WTC11 (cell line): ENCODE data around the gene TRDMT1.

ENCODE experiments used
- CTCF ChIP-seq: fragments of 200-600 bp; IDR thresholded peaks from 2 replicates; pipeline ENCODE4 v1.8.0; 2022; ENCODE audit warnings: antibody characterized with exemption
- FOXP4 ChIP-seq: sonication (generic); formaldehyde crosslinking; IDR thresholded peaks from 2 replicates; pipeline ENCODE4 v1.8.0; 2022; ENCODE audit warnings: mild to moderate bottlenecking, missing genetic modification reagents
- IRF2 ChIP-seq: sonication (generic); formaldehyde crosslinking; IDR thresholded peaks from 2 replicates; pipeline ENCODE4 v1.8.0; 2022; ENCODE audit warnings: low read depth, missing genetic modification reagents, borderline replicate concordance
- MAX ChIP-seq: sonication (generic); formaldehyde crosslinking; IDR thresholded peaks from 2 replicates; pipeline ENCODE4 v1.8.0; 2022; ENCODE audit warnings: mild to moderate bottlenecking, missing genetic modification reagents
- SP1 ChIP-seq: sonication (generic); formaldehyde crosslinking; conservative IDR thresholded peaks from 2 replicates; pipeline ENCODE4 v1.8.1; 2022; ENCODE audit warnings: missing genetic modification reagents
- ZNF263 ChIP-seq: sonication (generic); formaldehyde crosslinking; IDR thresholded peaks from 2 replicates; pipeline ENCODE4 v1.8.1; 2022; ENCODE audit warnings: low read depth, mild to moderate bottlenecking, moderate library complexity, missing genetic modification reagents
- ZNF317 ChIP-seq: sonication (generic); formaldehyde crosslinking; IDR thresholded peaks from 2 replicates; pipeline ENCODE4 v1.8.1; 2023; ENCODE audit warnings: low read depth, mild to moderate bottlenecking, moderate library complexity, missing genetic modification reagents, borderline replicate concordance
- TF ChIP-seq, protein P1 (sequence below): sonication (generic); formaldehyde crosslinking; IDR thresholded peaks from 2 replicates; pipeline ENCODE4 v1.8.1; 2023; ENCODE audit warnings: mild to moderate bottlenecking, missing genetic modification reagents, moderate library complexity
- TF ChIP-seq, protein P2 (sequence below): sonication (generic); formaldehyde crosslinking; IDR thresholded peaks from 2 replicates; pipeline ENCODE4 v1.8.1; 2022; ENCODE audit warnings: mild to moderate bottlenecking, missing genetic modification reagents, moderate library complexity, borderline replicate concordance
- TF ChIP-seq, protein P3 (sequence below): sonication (generic); formaldehyde crosslinking; IDR thresholded peaks from 2 replicates; pipeline ENCODE4 v1.8.0; 2022; ENCODE audit warnings: mild to moderate bottlenecking, missing genetic modification reagents

- TF ChIP-seq MAX (CRISPR knock-in tag) (no peak), CTCF (no peak), FOXP4 (no peak), ZNF263 (CRISPR knock-in tag) (no peak), IRF2 (CRISPR knock-in tag) (no peak), ZNF317 (CRISPR knock-in tag) (no peak), SP1 (no peak)
- TF ChIP-seq, protein P1, sequence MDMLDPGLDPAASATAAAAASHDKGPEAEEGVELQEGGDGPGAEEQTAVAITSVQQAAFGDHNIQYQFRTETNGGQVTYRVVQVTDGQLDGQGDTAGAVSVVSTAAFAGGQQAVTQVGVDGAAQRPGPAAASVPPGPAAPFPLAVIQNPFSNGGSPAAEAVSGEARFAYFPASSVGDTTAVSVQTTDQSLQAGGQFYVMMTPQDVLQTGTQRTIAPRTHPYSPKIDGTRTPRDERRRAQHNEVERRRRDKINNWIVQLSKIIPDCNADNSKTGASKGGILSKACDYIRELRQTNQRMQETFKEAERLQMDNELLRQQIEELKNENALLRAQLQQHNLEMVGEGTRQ (CRISPR knock-in tag): no peak
- TF ChIP-seq, protein P2, sequence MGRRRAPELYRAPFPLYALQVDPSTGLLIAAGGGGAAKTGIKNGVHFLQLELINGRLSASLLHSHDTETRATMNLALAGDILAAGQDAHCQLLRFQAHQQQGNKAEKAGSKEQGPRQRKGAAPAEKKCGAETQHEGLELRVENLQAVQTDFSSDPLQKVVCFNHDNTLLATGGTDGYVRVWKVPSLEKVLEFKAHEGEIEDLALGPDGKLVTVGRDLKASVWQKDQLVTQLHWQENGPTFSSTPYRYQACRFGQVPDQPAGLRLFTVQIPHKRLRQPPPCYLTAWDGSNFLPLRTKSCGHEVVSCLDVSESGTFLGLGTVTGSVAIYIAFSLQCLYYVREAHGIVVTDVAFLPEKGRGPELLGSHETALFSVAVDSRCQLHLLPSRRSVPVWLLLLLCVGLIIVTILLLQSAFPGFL (CRISPR knock-in tag): no peak
- TF ChIP-seq, protein P3, sequence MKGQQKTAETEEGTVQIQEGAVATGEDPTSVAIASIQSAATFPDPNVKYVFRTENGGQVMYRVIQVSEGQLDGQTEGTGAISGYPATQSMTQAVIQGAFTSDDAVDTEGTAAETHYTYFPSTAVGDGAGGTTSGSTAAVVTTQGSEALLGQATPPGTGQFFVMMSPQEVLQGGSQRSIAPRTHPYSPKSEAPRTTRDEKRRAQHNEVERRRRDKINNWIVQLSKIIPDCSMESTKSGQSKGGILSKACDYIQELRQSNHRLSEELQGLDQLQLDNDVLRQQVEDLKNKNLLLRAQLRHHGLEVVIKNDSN (CRISPR knock-in tag): no peak
Measured at GRCh38 chr10:17209302-17209701, 7.8 kb upstream of the TRDMT1 start.
